Fibroblast of lung (primary cell): Measurements from ENCODE around the gene SLC26A2. TPM values are rescaled to one million over a fixed set of nuclear protein-coding genes. Genes with fewer than 3 reads are reported as not detected.
A peak's percentile ranks its signal among the peaks of the same experiment; 100 is the strongest.

Experiments
- DNase-seq, 2 donors: peaks; one replicate each; pipeline versions ENCODE4 v3.0.0 to v3.0.0-alpha.2; 2010; ENCODE audit warnings: low read depth in 2 of 2
- H2AFZ ChIP-seq: 2 replicates; pipeline ENCODE4 v1.5.1; 2012; ENCODE audit warnings: low read length, control low read depth, inconsistent platforms
- H3K27ac ChIP-seq: 2 replicates; pipeline ENCODE4 v1.5.1; 2011; ENCODE audit warnings: low read length, control low read depth; ENCODE audit not compliant: insufficient read depth
- H3K27me3 ChIP-seq: 2 replicates; pipeline ENCODE4 v1.5.1; 2011; ENCODE audit warnings: mild to moderate bottlenecking, low read length; ENCODE audit not compliant: control insufficient read depth, insufficient read depth
- H3K36me3 ChIP-seq: 2 replicates; pipeline ENCODE4 v1.5.1; 2011; ENCODE audit warnings: low read length; ENCODE audit not compliant: control insufficient read depth, insufficient read depth
- H3K4me1 ChIP-seq: 2 replicates; pipeline ENCODE4 v1.5.1; 2011; ENCODE audit warnings: low read length; ENCODE audit not compliant: control insufficient read depth, insufficient read depth; ENCODE audit errors: extremely low read depth
- H3K4me2 ChIP-seq: 2 replicates; pipeline ENCODE4 v1.5.1; 2011; ENCODE audit warnings: low read length, control low read depth; ENCODE audit not compliant: insufficient read depth; ENCODE audit errors: extremely low read depth
- H3K4me3 ChIP-seq, 4 experiments: fragments of 200-600 bp in 1 of 4; sonication (generic) in 1 of 4; replicated peaks in 1 of 4; 2 replicates each; pipeline ENCODE4 v1.5.1; 2011 to 2016; ENCODE audit warnings: low read length in 4 of 4, low read depth in 3 of 4, mild to moderate bottlenecking in 3 of 4, control low read depth in 2 of 4, inconsistent platforms in 1 of 4, mixed read lengths in 1 of 4; ENCODE audit not compliant: insufficient read depth in 1 of 4; ENCODE audit errors: control extremely low read depth in 1 of 4
- H3K79me2 ChIP-seq: 2 replicates; pipeline ENCODE4 v1.5.1; 2012; ENCODE audit warnings: mild to moderate bottlenecking, low read length, inconsistent platforms; ENCODE audit not compliant: control insufficient read depth, insufficient read depth
- H3K9ac ChIP-seq: 2 replicates; pipeline ENCODE4 v1.5.1; 2011; ENCODE audit warnings: mild to moderate bottlenecking, low read length, control low read depth; ENCODE audit not compliant: insufficient read depth
- H3K9me3 ChIP-seq: 2 replicates; pipeline ENCODE4 v1.5.1; 2012; ENCODE audit warnings: low read depth, low read length; ENCODE audit not compliant: control insufficient read depth, insufficient read depth
- H4K20me1 ChIP-seq: 2 replicates; pipeline ENCODE4 v1.5.1; 2011; ENCODE audit warnings: low read length; ENCODE audit not compliant: control insufficient read depth, insufficient read depth; ENCODE audit errors: extremely low read depth
- EZH2 ChIP-seq: IDR thresholded peaks from 2 replicates; pipeline ENCODE4 v1.5.1; 2012; ENCODE audit warnings: low read length, control low read depth, mild to moderate bottlenecking; ENCODE audit errors: missing control alignments
- polyA plus RNA-seq, 2 donors: library from polyadenylated mRNA; depleted of rRNA in 1 of 2; stranded (reverse) in 1 of 2; unstranded in 1 of 2; fragments of >200 nt; gene quantifications; 2 replicates each; pipeline ENCODE4 v1.2.1, GENCODE V29; 2011 to 2012; ENCODE audit warnings: missing spikeins in 1 of 2
- total RNA-seq: library from RNA; depleted of rRNA; stranded (reverse); fragments of >200 nt; gene quantifications from 2 replicates; pipeline ENCODE4 v1.2.1, GENCODE V29; 2014
- TF ChIP-seq, protein P1 (sequence below), 2 donors: IDR thresholded peaks in 1 of 2; conservative IDR thresholded peaks in 1 of 2; 1 replicate in 1 of 2; 2 replicates in 1 of 2; pipeline ENCODE4 v1.5.1; 2011 to 2012; ENCODE audit warnings: low read length in 2 of 2, control low read depth in 1 of 2, inconsistent platforms in 1 of 2, low read depth in 1 of 2, mild to moderate bottlenecking in 1 of 2

Gene SLC26A2
- total and polyA plus RNA-seq, 2 donors (not counting 1 experiment from before 2014, with no cell fraction given) = 10.3 to 11.6 TPM

DNA sequence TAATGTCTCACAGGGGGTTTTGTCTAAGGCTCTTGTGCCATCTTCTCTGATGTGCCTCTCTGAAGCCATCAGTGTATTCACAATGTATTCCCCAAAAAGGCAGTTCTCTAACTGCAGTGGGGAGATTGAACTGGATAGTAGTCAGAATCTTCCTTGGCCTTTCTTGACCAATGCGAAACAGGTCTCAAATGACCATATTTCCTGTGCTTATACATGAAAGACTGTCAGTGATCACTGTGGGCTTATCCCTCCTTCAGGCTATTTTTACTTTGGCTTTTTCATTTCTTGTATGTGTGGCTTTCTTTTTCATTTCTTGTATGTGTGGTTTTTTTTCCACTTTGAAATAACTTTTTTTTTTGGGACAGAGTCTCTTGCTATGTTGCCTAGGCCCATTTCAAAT lies 59.7 kb downstream of the SLC26A2 start:
- peaks cover 13% of the 10 kb centered on the region for H3K36me3 ChIP-seq

DNA sequence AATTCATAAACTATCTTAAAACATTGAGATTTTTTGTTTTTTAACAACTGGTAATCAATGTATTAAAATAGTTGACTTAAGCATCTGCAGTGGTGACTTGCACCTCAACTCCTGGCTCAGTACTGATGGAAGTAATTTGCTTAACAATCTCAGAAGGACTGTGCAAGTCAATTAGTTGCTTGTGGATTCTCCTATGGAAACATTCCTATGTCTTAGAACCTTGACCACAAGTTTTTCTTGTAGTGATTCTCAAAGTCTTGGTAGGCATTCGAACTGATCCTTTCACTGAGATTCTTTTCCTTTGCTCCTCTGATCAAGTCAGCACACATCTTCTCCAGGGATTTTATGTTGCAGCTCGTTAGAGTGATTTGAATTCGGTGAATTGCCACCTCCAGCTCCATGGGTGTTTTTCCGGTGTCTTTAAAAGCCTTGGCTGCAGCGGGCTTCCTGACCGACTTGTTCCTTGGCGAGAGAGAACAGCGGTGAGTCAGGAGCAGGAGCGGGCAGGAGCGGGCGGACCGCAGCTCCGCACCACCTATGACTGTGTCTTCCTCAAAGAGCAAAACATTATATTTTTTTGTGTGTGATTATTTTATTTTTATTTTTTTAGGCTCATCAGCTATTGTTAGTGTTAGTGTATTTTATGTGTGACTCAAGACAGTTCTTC lies 61.1 kb downstream of the SLC26A2 start:
- no peak overlapping the region for H2AFZ ChIP-seq
- H3K4me1 ChIP-seq = peaks cover 15% of the 10 kb centered on the region
- no peaks in the 10 kb centered on the region for H3K9me3 ChIP-seq
- no peak overlapping the region for H3K27ac ChIP-seq
- H3K36me3 ChIP-seq = peaks cover 16% of the 10 kb centered on the region
- H3K79me2 ChIP-seq = peaks cover 3% of the 10 kb centered on the region
- H3K4me2 ChIP-seq = no peak overlapping the region
- TF ChIP-seq, protein P1, sequence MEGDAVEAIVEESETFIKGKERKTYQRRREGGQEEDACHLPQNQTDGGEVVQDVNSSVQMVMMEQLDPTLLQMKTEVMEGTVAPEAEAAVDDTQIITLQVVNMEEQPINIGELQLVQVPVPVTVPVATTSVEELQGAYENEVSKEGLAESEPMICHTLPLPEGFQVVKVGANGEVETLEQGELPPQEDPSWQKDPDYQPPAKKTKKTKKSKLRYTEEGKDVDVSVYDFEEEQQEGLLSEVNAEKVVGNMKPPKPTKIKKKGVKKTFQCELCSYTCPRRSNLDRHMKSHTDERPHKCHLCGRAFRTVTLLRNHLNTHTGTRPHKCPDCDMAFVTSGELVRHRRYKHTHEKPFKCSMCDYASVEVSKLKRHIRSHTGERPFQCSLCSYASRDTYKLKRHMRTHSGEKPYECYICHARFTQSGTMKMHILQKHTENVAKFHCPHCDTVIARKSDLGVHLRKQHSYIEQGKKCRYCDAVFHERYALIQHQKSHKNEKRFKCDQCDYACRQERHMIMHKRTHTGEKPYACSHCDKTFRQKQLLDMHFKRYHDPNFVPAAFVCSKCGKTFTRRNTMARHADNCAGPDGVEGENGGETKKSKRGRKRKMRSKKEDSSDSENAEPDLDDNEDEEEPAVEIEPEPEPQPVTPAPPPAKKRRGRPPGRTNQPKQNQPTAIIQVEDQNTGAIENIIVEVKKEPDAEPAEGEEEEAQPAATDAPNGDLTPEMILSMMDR (conservative IDR thresholded peaks at IDR 0.05 in 1 of 2, IDR thresholded peaks at IDR 0.05 in 1 of 2; ENCODE audit: low read depth in 1 of 2, low read length in 2 of 2) = no peak
- TF ChIP-seq EZH2 = no peak
- peak; percentile 42 to 91 for DNase-seq
- H4K20me1 ChIP-seq = no peaks in the 10 kb centered on the region
- no peak overlapping the region for H3K4me3 ChIP-seq
- H3K27me3 ChIP-seq = no peaks in the 10 kb centered on the region
- H3K9ac ChIP-seq = no peak overlapping the region

More for the DNA sequence above, 59.7 kb downstream of the SLC26A2 start:
- no peak for TF ChIP-seq EZH2
- TF ChIP-seq, protein P1 (conservative IDR thresholded peaks at IDR 0.05 in 1 of 2, IDR thresholded peaks at IDR 0.05 in 1 of 2; ENCODE audit: low read depth in 1 of 2, low read length in 2 of 2) = no peak
- Histone ChIP-seq H3K4me1 (peaks cover 15% of the 10 kb centered on the region), H3K27me3 (no peaks in the 10 kb centered on the region), H3K4me3 (no peak overlapping the region), H3K79me2 (peaks cover 3% of the 10 kb centered on the region), H3K9ac (no peak overlapping the region), H3K27ac (no peak overlapping the region), H3K9me3 (no peaks in the 10 kb centered on the region), H3K4me2 (no peak overlapping the region), H2AFZ (no peak overlapping the region), H4K20me1 (no peaks in the 10 kb centered on the region)
- DNase-seq = no peak

DNA sequence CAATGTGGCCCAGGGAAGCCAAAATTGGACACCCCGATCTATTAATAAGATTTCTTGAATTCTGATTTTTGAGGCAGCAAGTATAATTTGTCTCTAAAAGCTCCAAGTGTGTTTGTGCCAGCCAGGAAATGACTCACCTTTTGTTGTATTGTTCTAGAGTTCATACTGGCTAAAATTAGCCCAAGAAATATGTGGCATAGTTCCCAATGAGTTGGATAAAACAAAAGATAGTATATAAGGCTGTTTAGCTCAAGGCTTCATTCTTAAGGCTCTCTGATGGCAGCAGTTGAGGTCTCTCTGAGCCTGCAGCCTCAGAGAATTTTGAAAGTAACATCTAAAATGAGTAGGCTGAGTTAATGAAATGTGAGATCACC lies 61.6 kb downstream of the SLC26A2 start:
- DNase-seq = peak; percentile 77 to 95
- Histone ChIP-seq H3K79me2 (peaks cover 3% of the 10 kb centered on the region), H3K9ac (no peak overlapping the region), H3K4me2 (no peak overlapping the region), H4K20me1 (no peaks in the 10 kb centered on the region), H2AFZ (no peak overlapping the region), H3K36me3 (peaks cover 19% of the 10 kb centered on the region), H3K4me1 (peaks cover 15% of the 10 kb centered on the region), H3K27ac (no peak overlapping the region), H3K27me3 (no peaks in the 10 kb centered on the region), H3K9me3 (no peaks in the 10 kb centered on the region), H3K4me3 (no peak overlapping the region)
- TF ChIP-seq, protein P1 (conservative IDR thresholded peaks at IDR 0.05 in 1 of 2, IDR thresholded peaks at IDR 0.05 in 1 of 2; ENCODE audit: low read depth in 1 of 2, low read length in 2 of 2) = no peak
- TF ChIP-seq EZH2 = no peak
